ENCODE measurements around the gene ARHGEF12.

Gene ARHGEF12

GRCh38 chr11:120513436-120514315 is 177.5 kb downstream of the ARHGEF12 start:
- no peak for DNase-seq (ENCODE audit: low read depth in 2 of 3, low spot score in 1 of 3)

- no peak for DNase-seq (ENCODE audit: low read depth in 2 of 3, low spot score in 1 of 3)
Measured at GRCh38 chr11:120514541-120515121, 178.4 kb downstream of the ARHGEF12 start.

GRCh38 chr11:120515186-120515723 is 179.0 kb downstream of the ARHGEF12 start:
- DNase-seq (ENCODE audit: low read depth in 2 of 3, low spot score in 1 of 3), result no peak

GRCh38 chr11:120516461-120517389 is 180.5 kb downstream of the ARHGEF12 start:
- no peak for DNase-seq (ENCODE audit: low read depth in 2 of 3, low spot score in 1 of 3)

- DNase-seq (ENCODE audit: low read depth in 2 of 3, low spot score in 1 of 3), result no peak
Measured at GRCh38 chr11:120517390-120517761, 181.2 kb downstream of the ARHGEF12 start.

- DNase-seq (ENCODE audit: low read depth in 2 of 3, low spot score in 1 of 3), result no peak
Measured at GRCh38 chr11:120517801-120518291, 181.6 kb downstream of the ARHGEF12 start.

- no peak for DNase-seq (ENCODE audit: low read depth in 2 of 3, low spot score in 1 of 3)
Measured at GRCh38 chr11:120518356-120518755, 182.1 kb downstream of the ARHGEF12 start.

GRCh38 chr11:120519474-120519873 is 183.3 kb downstream of the ARHGEF12 start:
- DNase-seq (ENCODE audit: low read depth in 2 of 3, low spot score in 1 of 3), result no peak

- DNase-seq (ENCODE audit: low read depth in 2 of 3, low spot score in 1 of 3), result no peak
Measured at GRCh38 chr11:120520091-120520822, 184.0 kb downstream of the ARHGEF12 start.

GRCh38 chr11:120521176-120521575 is 185.0 kb downstream of the ARHGEF12 start:
- DNase-seq (ENCODE audit: low read depth in 2 of 3, low spot score in 1 of 3), result no peak

- no peak for DNase-seq (ENCODE audit: low read depth in 2 of 3, low spot score in 1 of 3)
Measured at GRCh38 chr11:120522021-120522420, 185.8 kb downstream of the ARHGEF12 start.

GRCh38 chr11:120522736-120523135 is 186.5 kb downstream of the ARHGEF12 start:
- no peak for DNase-seq (ENCODE audit: low read depth in 2 of 3, low spot score in 1 of 3)

GRCh38 chr11:120523196-120523595 is 187.0 kb downstream of the ARHGEF12 start:
- DNase-seq (ENCODE audit: low read depth in 2 of 3, low spot score in 1 of 3), result no peak

- no peak for DNase-seq (ENCODE audit: low read depth in 2 of 3, low spot score in 1 of 3)
Measured at GRCh38 chr11:120524536-120525085, 188.4 kb downstream of the ARHGEF12 start.

- DNase-seq (ENCODE audit: low read depth in 2 of 3, low spot score in 1 of 3), result no peak
Measured at GRCh38 chr11:120525261-120526171, 189.3 kb downstream of the ARHGEF12 start.

- DNase-seq (ENCODE audit: low read depth in 2 of 3, low spot score in 1 of 3), result no peak
Measured at GRCh38 chr11:120526241-120526640, 190.0 kb downstream of the ARHGEF12 start.

- no peak for DNase-seq (ENCODE audit: low read depth in 2 of 3, low spot score in 1 of 3)
Measured at GRCh38 chr11:120527111-120527761, 191.0 kb downstream of the ARHGEF12 start.

GRCh38 chr11:120528749-120529148 is 192.5 kb downstream of the ARHGEF12 start:
- no peak for DNase-seq (ENCODE audit: low read depth in 2 of 3, low spot score in 1 of 3)

GRCh38 chr11:120529214-120529613 is 193.0 kb downstream of the ARHGEF12 start:
- no peak for DNase-seq (ENCODE audit: low read depth in 2 of 3, low spot score in 1 of 3)

Data from stimulated activated CD4-positive, alpha-beta T cell treated with anti-CD3 and anti-CD28 coated beads, Interleukin-12 subunit alpha, Interleukin-12 subunit beta, amount 100 ng/mL, for 48 hours (primary cell).